IMR-90 (cell line): ENCODE data around the gene TMC8.

Experiments used
- CEBPB ChIP-seq: IDR thresholded peaks from 2 replicates; pipeline ENCODE4 v1.6.1; 2012; ENCODE audit warnings: low read depth, low read length, improper control_type of control experiment
- CTCF ChIP-seq: conservative IDR thresholded peaks from 2 replicates; pipeline ENCODE4 v1.5.1; 2012; ENCODE audit warnings: mild to moderate bottlenecking, low read depth, low read length, improper control_type of control experiment
- MAFK ChIP-seq: IDR thresholded peaks from 2 replicates; pipeline ENCODE4 v1.6.1; 2012; ENCODE audit warnings: low read depth, low read length, improper control_type of control experiment
- POLR2A ChIP-seq: IDR thresholded peaks from 2 replicates; pipeline ENCODE4 v1.6.1; 2012; ENCODE audit warnings: mild to moderate bottlenecking, low read depth, low read length
- RAD21 ChIP-seq: IDR thresholded peaks from 2 replicates; pipeline ENCODE4 v1.6.1; 2012; ENCODE audit warnings: low read length, improper control_type of control experiment
- RFX5 ChIP-seq: IDR thresholded peaks from 2 replicates; pipeline ENCODE4 v1.8.0; 2012; ENCODE audit warnings: low read depth, mild to moderate bottlenecking, low read length, moderate library complexity

GRCh38 chr17:78137392-78138203, 7.0 kb downstream of the TMC8 start:
- TF ChIP-seq POLR2A, result no peak
- TF ChIP-seq CTCF, result 0 out of 2 replicates have a peak, but pooled peaks have one; percentile 13
- TF ChIP-seq MAFK, result no peak
- TF ChIP-seq CEBPB, result no peak
- no peak for TF ChIP-seq RAD21
- no peak for TF ChIP-seq RFX5
